HG02763 (cell line): ENCODE data around the gene GNAT1.
"Not testable (repeated sequence)": the region's sequence is repeated elsewhere in the genome, so short reads cannot be mapped to it uniquely, and the experiment has no call there.

ENCODE experiments used
- ATAC-seq: cut with Tn5 transposase; IDR thresholded peaks from one replicate; pipeline ENCODE4 v1.9.1; 2021; ENCODE audit warnings: mild to moderate bottlenecking, moderate library complexity; ENCODE audit not compliant: unreplicated experiment

Gene GNAT1

DNA sequence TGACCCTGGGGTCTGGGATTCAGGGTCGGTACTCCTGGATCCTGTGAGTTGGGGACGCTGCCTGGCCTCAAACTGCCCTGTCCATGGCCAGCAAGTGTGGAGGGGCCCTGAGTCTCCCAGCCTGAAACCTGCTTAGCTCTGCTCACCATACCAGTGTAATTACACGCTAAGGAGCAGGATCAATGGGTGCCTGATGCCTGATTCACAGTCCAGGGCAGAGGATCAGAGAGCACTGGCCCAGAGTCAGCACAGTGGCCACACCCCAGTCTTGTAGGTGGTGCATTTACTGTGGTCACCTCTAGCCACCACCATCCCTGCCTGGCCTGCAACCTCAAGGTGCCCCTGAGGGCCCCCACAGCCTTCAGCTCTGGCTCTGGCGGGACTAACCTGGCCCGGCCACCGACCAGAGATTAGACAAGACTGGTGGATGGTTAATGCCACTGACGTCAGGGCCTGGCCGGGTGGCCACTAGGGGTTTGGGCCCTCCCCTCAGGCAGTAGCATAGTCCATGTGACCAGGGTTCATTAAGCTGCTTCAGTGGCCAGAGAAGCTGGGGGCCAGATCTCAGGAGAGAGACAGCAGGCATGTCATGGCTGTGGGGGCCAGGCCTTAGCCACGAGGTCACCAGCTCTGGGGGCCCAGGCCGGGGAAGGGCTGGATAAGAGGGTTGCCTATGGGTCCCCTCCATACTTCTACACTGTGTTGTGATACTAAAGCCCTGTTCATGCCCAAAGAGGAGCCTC lies 10.3 kb downstream of the GNAT1 start:
- ATAC-seq: no peak

DNA sequence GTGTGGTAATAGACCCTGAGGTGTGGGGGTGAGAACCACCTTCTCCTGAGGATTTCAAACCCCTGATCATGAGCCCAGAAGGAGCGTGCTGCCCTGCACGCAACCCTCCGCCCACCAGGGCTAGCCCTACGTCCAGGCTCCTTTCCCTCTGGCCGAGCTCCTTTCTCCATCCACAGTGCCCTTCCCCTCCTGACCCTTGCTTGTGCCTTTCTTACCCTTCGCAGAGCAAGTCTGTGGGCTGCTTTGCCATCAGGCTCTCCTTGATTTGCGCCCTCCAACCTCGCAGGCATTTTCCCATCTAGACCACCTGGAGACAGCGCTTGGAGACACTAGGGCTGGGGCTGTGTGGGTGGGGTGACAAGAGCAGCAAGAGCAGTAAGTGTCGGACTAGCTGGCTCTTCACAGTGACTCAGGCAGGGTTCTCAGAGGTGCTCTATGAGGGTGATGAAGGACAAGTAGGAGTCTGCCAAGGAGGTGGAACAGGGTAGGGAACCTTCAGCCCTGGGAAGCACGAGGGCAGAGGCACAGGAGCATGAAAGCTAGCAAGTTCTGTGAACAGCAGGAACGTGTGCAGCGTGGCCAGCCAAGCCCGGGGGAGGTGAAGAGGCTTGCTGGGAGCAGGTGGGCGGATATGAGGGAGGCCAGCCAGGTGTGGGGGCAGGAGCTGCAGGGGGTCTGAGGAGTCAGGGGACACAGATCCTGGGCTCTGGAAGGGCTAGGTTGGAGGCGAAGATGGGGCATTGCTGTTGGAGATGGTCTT lies 11.1 kb downstream of the GNAT1 start:
- ATAC-seq: no peak

DNA sequence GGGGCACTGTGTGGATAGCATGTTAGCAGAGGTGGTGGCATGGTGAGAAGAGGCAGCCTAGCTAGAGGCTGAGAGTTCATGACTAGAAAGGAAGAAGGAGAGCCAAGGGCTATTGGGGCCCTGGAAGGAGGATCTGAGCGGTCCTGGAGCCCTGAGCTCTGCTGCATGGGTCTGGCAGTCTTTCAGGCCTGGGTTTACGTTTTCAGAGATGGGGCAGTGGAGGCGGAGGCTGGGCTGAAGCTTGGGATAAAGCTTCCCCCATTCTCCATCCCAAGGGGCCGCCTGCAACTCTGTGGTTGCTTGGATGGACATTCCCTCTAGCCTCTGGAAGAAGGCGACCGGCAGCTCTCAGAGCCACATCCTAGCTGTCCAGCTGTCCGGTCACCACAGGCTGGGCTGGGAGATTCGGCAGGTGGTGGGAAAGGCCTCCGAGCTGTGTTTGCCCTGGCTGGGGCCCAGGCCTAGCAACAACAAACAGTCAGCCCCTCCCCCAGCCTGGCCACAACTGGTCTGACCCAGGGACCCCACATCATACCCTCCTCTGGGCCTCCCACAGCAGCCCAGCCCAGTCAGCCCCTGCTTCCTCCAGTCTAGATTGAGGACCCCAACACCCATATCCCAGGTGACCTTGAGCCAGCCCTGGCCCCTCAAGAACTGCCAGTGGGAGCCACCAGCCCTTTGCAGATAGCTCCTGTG lies 11.9 kb downstream of the GNAT1 start:
- ATAC-seq: no peak

DNA sequence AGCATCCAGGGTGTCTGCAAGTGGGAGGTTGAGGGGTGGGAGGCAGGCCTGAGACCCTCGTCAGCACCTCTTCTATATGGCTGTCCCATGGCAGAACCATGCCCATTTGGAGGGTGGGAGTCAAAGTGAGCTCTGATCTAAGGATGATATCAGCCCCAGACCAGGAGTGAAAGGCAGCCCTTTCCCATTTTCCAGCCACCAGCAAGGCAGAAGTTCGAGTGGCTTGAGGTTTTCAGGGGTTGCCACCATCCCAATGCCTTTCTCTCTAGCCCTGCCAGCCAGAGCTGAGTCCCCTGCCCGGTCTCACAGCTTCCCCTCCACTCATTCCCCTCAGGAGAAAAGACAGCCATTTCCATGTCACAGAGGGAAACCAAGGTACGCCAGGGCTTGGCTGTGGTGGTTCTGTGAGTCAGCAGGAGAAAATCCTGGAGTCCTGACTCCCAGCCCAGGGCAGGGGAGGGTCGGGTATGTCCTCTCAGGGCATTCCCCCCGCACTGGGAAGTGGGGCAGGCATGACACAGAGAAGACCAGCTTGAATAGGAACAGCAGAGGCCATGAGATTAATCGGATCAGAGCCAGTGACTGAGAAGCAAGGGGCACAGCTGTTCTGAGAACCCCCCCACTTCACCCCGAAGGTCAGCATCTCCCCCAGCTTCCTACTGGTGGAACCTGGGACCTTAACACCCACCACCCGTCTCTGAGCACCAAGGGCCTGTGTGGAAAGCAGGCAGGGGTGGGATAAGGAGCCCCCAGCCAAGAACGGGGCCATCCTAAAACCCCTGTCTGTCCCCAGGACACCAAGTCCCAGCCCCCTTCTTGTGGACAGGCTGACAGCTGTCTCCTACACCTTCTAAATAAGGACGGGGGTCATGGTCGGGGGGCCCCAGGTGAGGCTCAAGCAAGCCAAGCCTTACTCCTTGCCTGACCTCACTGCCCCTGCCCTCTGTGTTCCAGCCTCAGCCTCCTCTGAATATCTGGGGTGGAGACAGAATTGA lies 12.7 kb downstream of the GNAT1 start:
- no peak for ATAC-seq

DNA sequence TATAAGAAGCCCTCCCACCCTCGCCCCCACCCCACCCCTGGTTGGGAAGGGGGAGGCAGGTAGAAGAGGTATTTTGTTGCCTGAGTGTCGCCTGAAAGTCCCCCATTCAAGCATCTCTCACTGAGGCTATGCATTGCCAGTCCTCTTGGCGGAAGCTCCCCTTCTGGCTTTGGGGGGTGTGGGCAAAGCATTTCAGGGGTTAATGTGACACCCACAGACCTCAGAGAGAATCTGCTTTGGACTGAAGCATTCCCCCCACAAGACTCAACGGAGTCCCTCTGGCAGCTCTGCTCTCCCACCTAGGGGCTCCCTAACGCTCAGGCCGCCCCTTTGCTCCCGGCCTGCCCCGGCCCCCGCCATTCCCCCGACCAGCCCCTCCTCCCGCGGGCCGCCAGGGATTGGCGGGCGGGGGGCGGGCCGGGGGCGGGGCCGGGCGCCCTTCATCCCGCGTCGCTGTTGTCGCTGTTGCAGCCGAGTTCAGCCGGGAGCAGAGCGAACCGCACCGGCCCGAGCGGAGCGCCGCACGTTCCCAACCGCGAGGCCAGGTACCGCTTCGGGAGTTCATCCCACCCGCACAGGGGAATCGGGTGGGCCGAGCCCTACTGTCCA lies 13.5 kb downstream of the GNAT1 start, which contains the start of gene SLC38A3:
Gene SLC38A3 (plus strand): TSS at position 468 of the 609 bp plus-strand sequence. CDS start 8,929 bp downstream, outside the sequence.
- ATAC-seq: no peak

DNA sequence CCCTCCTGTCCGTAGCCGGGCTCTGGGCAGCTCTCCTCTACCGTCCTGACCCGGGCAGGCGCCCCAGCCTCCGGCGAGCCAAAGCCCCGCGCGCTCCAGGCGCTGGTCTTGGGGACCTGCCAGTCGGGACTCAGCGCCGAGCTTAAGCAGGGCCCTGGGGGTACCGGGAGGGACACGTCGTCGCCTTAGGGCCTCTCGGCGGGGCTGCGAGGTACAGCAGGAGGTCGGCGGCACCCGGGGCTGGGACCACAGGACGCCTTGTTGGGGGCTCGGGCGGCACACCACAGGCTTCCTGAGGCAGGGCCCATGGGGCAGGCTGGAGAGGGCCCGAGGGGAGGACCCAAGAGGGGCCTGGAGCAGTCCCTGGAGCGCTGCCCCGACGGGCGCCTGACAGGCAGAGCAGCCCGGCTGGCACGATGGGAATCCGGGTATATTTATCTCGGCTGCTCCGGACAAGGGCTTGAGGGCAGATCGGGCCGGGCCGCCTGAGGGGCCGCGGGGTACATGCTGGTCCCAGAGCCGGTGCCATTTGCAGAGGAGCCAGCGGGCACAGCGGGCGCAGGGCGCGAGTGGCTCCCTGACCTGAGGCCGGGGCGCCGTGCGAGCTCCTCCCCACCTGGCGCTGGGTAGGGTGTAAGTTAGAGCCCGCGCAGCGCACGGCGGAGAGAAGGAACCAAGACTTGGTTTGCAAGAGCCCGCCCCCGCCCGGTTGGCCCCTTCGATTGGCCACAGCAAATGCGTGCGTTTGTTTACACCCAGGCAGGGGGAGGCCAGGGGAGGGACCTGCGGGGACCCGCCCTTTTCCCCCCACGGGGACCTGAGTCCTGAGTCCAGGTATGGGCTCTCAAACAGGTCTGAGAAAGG lies 14.2 kb downstream of the GNAT1 start:
- ATAC-seq: no peak

DNA sequence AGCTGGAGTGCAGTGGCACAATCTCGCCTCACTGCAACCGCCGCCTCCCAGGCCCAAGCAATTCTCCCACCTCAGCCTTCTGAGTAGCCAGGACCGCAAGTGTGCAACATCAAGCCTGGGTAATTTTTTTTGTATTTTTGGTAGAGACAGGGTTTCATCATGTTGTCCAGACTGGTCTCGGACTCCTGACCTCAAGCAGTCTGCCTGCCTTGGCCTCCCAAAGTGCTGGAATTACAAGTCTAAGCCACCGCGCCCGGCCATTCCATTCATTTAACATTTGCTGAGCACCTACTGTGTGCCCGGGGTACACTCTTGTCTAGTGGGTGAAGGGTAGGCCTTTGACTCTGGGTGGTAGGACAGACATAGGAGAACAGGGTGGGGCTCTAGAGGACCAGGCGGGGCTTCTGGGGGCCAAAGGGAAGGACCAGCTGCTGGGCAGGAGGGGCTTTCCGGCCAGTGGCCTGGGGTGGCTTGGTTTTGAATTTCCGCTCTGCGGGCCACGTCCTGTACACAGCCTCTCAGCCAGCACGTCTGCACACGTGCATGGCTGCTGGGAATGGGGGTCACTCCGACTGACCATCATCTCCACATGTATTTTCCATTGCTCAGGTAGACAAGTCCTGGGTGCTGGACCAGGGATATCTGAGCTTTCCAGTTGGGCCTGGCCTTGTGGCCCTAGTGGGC lies 16.1 kb downstream of the GNAT1 start:
- no peak for ATAC-seq

DNA sequence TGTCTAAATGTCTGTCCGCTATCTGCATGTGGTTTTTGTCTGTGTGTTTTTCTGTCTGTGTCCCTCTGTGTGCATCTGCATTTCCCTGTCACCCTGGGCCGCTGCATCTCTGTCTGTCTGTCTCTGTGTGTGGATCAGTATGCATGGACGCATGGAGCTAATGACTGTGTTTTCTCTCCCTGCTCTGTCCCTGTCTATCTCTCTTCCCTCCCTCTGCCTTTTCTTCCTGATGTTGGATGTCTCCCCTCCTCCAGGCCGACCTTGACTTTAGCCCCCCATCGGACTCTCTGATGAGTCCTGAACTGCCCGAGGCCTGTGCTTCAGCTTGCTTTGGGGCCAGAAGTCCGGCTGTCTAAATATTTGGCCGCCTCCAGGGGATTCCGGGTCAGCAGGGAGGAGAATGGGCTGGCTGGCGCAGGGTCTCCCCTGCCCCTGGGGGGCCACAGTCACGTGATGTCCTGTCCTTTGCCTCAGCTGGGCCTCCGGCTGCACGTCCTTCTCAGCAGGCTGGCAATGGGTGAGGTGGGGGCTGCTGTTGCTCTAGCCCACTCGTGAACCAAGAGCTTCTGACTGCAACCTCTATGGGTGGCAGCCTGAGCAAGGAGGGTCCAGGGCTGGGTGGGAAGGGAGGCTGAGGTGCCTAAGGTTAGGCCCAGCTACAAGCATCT lies 17.4 kb downstream of the GNAT1 start:
- ATAC-seq: no peak

DNA sequence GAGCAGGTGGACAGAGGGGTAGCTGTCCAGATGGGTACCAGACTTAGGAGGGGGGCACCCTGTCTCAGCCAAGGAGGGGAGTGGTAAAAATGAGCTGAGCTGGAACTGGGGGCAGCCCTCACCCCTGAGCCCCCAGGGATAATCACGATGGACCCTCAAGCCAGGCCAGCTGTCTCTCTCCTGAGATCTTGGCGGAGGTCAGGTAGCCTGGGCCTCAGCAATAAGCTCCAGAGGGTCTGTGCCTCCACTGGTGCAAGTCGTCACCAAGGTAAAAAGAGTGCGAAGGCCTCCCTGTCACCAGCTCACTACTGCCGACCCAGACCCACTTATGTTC lies 18.7 kb downstream of the GNAT1 start:
- ATAC-seq: no peak

DNA sequence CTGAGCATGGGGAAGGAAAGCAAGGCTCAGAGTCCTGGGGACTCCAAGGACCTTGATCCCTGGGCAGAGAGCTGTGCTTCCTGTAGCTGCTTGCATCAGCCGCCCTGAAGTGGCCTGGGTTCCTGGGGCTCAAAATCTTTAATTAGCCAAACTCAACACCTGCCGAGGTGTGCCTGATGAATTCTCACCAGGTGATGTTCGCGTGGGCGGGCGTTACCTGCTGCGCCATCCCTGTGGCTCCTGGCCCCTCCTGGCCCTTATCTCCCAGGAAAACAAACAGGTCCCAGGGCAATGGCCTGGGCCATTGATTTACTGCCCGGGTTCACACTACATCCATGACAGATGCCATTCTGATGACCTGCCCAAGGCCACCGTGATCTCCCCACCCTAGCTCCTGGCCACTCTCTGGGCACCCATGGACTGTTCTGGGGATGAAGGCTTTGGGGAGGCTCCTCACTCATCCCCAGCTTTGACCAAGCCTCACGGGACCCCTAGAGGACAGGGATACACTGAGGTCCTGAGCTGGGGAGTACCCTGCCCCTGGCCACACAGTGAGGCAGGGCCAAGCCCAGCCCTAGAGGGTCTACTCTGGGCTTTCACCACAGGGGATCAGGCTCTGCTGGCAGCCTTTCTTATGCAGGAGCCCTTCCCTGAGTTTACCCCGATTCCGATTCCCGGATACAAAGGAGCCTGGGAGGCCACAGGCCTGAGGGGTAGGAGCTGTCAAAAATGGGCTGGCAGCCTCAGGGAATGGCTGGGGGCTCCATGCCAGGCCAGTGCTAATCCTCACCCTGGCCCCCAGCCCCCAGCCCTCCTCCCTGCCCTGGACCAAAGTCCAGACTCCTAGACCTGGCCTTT lies 19.3 kb downstream of the GNAT1 start:
- ATAC-seq: no peak

DNA sequence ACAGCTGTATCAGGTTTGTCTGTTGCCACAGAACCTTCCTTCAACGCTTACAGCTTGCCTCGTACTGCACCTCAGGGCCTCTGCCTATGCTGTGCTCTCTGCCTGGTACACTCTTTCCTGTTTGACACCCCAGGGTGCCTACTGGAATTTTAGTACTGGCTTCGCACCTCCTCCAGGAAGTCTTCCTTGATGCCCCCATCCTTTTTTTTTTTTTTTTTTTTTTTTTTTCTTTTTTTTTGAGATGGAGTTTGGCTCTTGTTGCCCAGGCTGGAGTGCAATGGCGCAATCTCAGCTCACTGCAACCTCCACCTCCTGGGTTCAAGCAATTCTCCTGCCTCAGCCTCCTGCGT lies 19.9 kb downstream of the GNAT1 start:
- ATAC-seq: not testable (repeated sequence)

DNA sequence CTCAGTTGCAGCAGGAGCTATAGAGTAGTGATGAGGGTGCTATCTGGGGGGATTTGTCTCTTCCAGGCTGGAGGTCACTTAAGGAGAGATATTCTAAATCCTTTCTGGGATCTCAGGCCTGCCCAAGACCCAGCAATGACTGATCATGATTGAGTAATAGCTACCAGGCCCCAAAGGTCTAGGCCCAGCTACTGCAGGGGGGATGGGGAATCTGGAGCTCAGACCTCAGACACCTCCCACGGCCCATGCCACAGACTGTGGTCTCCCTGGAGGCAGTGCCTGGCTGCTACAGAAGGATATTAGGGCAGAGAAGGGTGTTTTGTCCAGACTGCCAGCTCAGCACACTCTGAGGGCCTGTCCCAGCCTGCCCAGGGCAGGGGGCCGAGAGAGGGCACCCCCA lies 20.5 kb downstream of the GNAT1 start:
- ATAC-seq: no peak

DNA sequence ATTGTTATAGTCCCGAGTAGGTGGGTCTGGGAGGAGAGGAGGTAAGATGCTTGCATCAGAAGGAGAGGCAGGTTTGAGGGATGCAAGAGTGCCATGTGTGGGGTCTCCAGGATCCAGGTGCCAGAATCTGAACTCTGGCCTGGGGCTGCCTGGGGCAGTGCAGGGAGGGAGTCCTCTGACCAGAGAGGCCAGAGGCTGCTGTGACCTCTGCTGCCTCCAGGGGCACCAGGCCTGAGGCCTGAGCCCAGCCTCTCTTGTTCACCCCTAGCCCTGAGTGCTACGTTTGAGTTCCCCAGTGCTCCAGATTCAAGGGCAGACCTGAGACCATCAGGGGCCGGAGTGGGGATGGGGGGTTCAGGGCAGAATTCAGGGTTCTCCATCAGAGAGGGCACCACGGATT lies 21.1 kb downstream of the GNAT1 start:
- no peak for ATAC-seq

DNA sequence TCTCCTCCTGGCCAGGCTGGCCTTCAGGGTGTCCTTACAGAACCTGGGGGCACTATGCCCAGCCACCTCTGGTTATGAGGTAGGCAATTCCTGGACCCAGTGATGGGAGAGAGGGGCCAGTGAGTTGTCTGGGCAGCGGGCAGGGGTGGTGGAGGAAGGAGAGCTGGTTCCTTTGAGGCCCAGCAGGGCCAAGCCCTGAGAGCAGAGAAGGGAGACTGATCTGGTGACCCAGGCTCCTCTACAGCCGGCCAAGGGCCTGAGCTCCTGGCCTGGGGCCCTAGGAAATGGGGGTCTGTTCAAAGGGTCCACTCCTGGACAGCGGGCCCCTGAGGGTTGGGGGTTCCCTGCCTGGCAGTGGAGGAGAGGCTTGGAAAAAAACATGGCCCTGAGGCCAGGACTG lies 21.6 kb downstream of the GNAT1 start:
- ATAC-seq: no peak

DNA sequence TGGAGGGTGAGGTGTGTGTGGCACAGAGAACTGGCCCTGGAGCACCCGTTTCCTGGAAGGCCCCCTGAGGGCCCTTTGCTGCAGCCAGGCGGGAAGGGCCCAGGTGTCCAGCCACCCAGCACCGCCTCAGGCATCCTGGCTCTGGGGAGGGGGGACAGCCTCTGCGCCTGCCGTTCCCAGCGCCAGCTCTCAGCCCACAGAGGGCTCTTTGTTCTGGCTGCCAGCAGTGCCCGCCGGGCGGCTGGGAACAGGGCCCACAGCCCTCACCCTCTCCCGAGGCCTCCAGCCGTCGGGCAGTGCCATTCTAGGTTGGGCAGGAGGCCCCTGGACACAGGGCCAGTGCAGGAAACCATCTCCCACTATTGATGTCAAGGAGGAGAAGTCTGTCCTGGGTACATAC lies 22.0 kb downstream of the GNAT1 start:
- ATAC-seq: no peak

DNA sequence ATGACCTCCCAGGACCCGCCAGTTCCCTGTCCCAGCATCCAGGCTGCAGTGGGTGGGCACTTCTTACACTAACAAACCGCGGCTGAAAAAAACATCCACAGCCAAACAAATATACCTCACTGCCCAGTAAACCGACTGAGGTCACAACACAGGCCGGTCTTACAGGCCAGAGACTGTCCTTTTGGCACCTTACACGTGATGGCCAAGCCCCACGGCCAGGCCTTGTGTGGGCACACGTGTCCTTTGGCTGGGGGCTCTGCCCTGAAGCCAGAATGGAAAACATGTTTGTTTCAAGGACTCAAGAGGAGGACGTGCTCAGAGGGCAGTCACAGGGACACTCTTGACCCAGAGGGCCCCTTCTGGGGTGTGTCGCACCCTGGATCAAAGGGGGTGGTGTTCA lies 23.4 kb downstream of the GNAT1 start:
- ATAC-seq: no peak

DNA sequence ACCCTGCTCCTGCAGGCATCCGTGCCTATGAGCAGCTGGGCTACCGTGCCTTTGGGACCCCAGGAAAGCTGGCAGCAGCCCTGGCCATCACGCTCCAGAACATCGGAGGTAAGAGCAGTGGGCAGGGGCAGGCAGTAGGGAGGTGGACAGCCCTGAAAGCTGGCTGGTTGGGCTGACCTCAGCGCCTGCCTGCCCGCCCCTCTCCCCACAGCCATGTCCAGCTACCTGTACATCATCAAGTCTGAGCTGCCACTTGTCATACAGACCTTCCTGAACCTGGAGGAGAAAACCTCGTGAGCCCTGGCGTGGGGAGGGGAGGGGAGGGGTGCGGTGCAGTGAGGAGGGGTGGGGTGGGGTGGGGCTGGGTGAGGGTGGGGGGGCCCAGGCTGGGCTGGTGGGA lies 24.1 kb downstream of the GNAT1 start:
- no peak for ATAC-seq
